PFSK-1 (cell line): Measurements from ENCODE around the gene VWA1.

Experiments used
- FOXP2 ChIP-seq: optimal IDR thresholded peaks from 2 replicates; pipeline ENCODE3; 2011; ENCODE audit warnings: borderline replicate concordance, control low read depth, inconsistent platforms; ENCODE audit not compliant: insufficient read depth; ENCODE audit errors: extremely low read length, extremely low read depth
- POLR2AphosphoS5 ChIP-seq: IDR thresholded peaks from 2 replicates; pipeline ENCODE4 v1.6.1; 2012; ENCODE audit warnings: low read depth, mild to moderate bottlenecking, control low read depth, low read length, moderate library complexity
- SIN3A ChIP-seq: IDR thresholded peaks from 2 replicates; pipeline ENCODE4 v1.6.1; 2012; ENCODE audit warnings: mild to moderate bottlenecking, low read length, moderate library complexity, borderline replicate concordance; ENCODE audit not compliant: insufficient read depth
- TAF1 ChIP-seq: IDR thresholded peaks from 2 replicates; pipeline ENCODE4 v1.6.1; 2012; ENCODE audit warnings: low read length, control low read depth, borderline replicate concordance; ENCODE audit not compliant: insufficient read depth
- TF ChIP-seq, protein P1 (sequence below), 2 experiments: IDR thresholded peaks; 2 replicates each; pipeline versions ENCODE4 v1.6.1 to v1.8.0; 2011 to 2012; ENCODE audit warnings: low read depth in 2 of 2, low read length in 2 of 2, control low read depth in 1 of 2, inconsistent platforms in 1 of 2, mild to moderate bottlenecking in 1 of 2, moderate library complexity in 1 of 2; ENCODE audit not compliant: insufficient read depth in 1 of 2

VWA1 gene

DNA sequence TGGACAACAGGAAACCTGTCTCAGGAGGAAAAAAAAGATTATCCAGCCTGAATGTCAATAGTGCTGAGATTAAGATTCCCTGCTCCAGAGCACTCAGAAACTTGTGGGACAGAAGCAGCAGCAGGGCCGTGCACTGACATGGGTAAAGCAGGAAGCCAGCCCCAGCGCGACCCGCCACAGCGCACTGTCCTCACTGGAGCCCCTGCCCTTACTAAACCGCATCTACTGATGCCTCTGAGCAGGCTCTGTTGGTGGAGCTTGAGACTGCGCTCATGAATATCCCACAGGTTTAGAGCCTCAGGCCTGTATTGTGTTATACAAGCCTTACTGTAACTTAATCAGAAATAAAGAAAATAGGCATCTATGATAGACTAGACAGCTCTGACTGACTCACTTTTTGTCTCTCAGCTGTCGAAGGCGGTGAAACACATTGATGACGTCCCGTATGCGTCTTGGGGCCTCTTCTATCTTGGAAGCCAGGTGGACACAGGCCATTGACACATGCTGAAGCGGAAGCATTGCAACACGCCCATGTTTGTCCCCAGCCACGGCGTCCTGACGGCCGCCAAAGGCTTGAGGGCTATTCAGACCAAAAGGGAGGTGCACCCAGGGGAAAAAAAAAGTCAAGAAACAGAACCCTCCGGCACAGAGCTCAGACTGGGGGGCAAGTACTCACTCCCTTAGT lies 37.5 kb upstream of the VWA1 start:
- TF ChIP-seq SIN3A (no peak), FOXP2 (no peak), TAF1 (no peak), POLR2AphosphoS5 (no peak)
- TF ChIP-seq, protein P1, sequence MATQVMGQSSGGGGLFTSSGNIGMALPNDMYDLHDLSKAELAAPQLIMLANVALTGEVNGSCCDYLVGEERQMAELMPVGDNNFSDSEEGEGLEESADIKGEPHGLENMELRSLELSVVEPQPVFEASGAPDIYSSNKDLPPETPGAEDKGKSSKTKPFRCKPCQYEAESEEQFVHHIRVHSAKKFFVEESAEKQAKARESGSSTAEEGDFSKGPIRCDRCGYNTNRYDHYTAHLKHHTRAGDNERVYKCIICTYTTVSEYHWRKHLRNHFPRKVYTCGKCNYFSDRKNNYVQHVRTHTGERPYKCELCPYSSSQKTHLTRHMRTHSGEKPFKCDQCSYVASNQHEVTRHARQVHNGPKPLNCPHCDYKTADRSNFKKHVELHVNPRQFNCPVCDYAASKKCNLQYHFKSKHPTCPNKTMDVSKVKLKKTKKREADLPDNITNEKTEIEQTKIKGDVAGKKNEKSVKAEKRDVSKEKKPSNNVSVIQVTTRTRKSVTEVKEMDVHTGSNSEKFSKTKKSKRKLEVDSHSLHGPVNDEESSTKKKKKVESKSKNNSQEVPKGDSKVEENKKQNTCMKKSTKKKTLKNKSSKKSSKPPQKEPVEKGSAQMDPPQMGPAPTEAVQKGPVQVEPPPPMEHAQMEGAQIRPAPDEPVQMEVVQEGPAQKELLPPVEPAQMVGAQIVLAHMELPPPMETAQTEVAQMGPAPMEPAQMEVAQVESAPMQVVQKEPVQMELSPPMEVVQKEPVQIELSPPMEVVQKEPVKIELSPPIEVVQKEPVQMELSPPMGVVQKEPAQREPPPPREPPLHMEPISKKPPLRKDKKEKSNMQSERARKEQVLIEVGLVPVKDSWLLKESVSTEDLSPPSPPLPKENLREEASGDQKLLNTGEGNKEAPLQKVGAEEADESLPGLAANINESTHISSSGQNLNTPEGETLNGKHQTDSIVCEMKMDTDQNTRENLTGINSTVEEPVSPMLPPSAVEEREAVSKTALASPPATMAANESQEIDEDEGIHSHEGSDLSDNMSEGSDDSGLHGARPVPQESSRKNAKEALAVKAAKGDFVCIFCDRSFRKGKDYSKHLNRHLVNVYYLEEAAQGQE (IDR thresholded peaks at IDR 0.05; ENCODE audit: insufficient read depth in 1 of 2, low read depth in 2 of 2, low read length in 2 of 2), result no peak

DNA sequence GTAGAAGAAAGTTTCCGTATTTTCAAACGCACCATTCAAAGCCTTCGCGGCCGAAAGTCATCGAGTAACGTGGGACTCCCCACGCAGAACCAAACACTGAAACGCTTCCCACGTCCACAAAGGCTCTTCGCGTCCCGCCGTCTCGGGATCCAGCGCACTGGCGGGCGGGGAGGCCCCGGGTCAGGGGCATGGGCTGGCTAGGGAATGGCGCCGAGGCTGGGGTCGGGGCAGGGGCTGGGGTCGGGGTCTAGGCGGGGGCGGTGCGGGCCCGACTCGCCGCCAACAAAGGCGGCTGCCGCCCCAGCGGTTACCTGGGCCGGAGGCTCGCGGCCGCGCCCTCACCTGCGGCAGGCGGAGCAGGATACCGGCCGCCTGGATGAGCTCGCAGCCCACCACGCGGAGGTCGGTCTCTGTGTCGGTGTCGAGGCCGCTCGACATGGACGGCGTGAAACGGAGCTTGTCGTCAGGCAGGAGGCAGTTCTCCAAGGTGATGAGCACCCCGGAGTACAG lies 36.8 kb upstream of the VWA1 start:
- TF ChIP-seq TAF1 (no peak), POLR2AphosphoS5 (no peak), SIN3A (no peak), FOXP2 (no peak)
- TF ChIP-seq, protein P1 (IDR thresholded peaks at IDR 0.05; ENCODE audit: insufficient read depth in 1 of 2, low read depth in 2 of 2, low read length in 2 of 2), result no peak

DNA sequence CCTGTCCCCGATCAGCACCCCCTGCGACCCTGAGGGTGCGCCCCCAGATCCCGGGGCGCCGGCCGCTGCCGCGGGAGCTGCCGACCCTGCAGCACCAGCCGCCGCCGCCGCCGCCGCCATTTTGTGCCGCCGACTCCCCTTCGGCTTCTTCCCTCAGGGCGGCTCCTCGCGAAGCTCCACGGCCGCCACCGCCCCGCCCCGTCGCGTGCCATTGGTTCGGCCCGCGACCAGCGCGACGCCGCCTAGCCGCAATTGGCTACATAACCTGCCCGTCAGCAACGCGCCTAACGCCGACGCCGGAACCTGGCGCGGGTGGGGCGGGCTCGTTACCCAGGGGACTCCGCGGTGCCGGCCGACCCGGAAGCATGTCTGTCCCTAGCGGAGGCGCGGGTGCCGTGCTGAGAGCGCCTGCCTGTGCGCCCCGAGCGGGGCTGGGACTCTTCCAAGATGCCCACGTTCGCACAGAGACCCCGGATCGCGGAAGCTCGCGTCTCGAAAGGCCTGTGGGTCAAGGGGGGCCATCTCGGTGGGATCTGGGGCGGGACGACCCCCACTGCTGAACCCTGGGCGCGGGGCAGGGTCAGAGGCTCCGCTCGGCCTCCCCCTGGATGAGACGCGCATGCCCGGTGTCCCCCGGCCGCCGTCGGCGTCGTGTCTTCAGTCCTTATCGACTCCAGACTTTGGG lies 36.2 kb upstream of the VWA1 start, which contains the start of gene CCNL2:
Gene CCNL2 (minus strand): TSS at position 149 of the 685 bp plus-strand sequence. CDS start 29 bp downstream, at position 120.
- TF ChIP-seq TAF1, result peak; percentile 84
- TF ChIP-seq FOXP2, result no peak
- peak; percentile 89 for TF ChIP-seq POLR2AphosphoS5
- TF ChIP-seq SIN3A, result peak; percentile 70; the same call in 1 of the 2 replicates

DNA sequence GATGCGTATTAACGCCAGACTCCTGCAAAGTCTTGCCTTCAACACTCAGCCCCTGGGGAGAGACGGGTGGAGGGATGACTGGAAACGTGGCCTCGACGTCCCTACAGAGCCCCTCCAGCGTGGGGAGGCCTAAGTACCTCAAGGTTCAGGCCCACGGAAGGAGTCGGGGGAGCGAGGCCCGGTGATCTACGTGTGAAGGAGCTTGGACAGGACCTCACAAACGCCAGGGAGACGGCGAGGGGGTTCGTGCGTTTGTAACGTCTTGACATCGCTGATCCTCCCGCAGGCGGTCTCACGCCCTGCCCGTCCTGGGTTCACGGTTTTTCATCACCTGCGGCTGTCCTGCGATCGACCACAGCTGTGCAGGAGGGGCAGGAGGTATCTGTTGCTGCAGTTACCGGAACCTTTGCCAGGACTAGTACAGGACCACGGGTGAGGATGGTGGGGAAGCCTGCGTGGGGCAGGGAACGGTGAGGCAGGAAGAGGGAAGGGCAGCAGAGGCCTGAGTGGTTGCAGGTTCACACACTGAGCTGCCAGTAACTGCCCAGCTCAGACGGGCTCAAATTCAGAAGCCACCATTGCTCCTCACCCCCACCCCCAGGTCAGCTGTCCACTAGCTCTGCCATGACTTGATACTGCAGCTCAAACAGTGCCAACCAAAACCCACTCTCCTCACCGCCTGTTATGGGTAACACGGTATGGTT lies 35.5 kb upstream of the VWA1 start:
- TF ChIP-seq SIN3A (0 out of 2 replicates have a peak, but pooled peaks have one; percentile 44), FOXP2 (no peak), TAF1 (peak; percentile 38; the same call in 1 of the 2 replicates), POLR2AphosphoS5 (no peak; the same call in 1 of the 2 replicates)
- TF ChIP-seq, protein P1 (IDR thresholded peaks at IDR 0.05; ENCODE audit: insufficient read depth in 1 of 2, low read depth in 2 of 2, low read length in 2 of 2), result no peak
